SH-SY5Y (cell line): ENCODE results near the gene MARK4.

Source experiments
- GATA2 ChIP-seq: IDR thresholded peaks from 2 replicates; pipeline ENCODE4 v1.6.1; 2011; ENCODE audit warnings: mild to moderate bottlenecking, low read depth, low read length
- GATA3 ChIP-seq: IDR thresholded peaks from 2 replicates; pipeline ENCODE4 v1.6.1; 2011; ENCODE audit warnings: low read depth, mild to moderate bottlenecking, low read length, moderate library complexity

DNA sequence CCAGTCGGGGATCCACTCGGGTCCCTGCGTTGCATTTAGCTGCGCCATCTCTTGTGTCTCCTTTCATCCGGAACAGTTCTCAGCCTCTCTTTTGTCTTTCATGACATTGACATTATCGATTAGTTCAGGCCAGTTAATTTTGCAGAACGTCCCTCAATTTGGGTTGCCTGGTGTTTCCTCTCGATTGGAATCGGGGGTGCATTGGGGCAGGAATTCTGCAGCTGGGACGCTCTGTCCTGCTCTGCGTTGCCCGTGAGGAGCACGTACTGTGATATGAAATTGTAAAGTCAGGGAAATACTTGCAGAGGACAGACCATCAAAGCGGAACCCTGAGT is 22.4 kb downstream of the MARK4 start:
- TF ChIP-seq GATA2: no peak
- no peak for TF ChIP-seq GATA3
